SK-N-SH (cell line): ENCODE measurements around the gene TMEM138. TPM values are rescaled to one million over a fixed set of nuclear protein-coding genes. Genes with fewer than 3 reads are reported as not detected.

Experiments
- CTCF ChIA-PET: fragments of 300-600, 350-600 bp; formaldehyde crosslinking; extraction: SDS; loops from one replicate; lab custom pipeline; 2021; lab: Yijun Ruan, JAX
- POLR2A ChIA-PET: fragments of 350-600 bp; sonication (Branson Sonifier 250); formaldehyde crosslinking; extraction: SDS; loops from one replicate; lab custom pipeline; 2020; ENCODE audit warnings: antibody characterized with exemption, inconsistent platforms; lab: Yijun Ruan, JAX
- DNase-seq: peaks from one replicate; pipeline ENCODE4 v3.0.0; 2012
- H2AFZ ChIP-seq: fragments of 200-600 bp; sonication (generic); 2 replicates; pipeline ENCODE4 v1.8.1; 2016; ENCODE audit warnings: antibody characterized with exemption, mild to moderate bottlenecking, low read depth
- H3F3A ChIP-seq: fragments of 200-600 bp; sonication (generic); replicated peaks from 2 replicates; pipeline ENCODE3; 2016; ENCODE audit warnings: antibody characterized with exemption, mild to moderate bottlenecking; ENCODE audit not compliant: insufficient read depth
- H3K27ac ChIP-seq, 2 experiments: fragments of 200-500 bp in 1 of 2; fragments of 200-600 bp in 1 of 2; sonication (Bioruptor generic) in 1 of 2; sonication (generic), shearing (Covaris generic) in 1 of 2; 2 replicates each; pipeline versions ENCODE4 v1.5.1 to v1.6.1; 2014 to 2016; ENCODE audit warnings: low read depth in 2 of 2, inconsistent platforms in 1 of 2, low read length in 1 of 2, mild to moderate bottlenecking in 1 of 2, mixed read lengths in 1 of 2
- H3K27me3 ChIP-seq: fragments of 200-600 bp; sonication (generic), shearing (Covaris generic); 2 replicates; pipeline ENCODE4 v1.6.1; 2016; ENCODE audit warnings: mixed run types; ENCODE audit not compliant: insufficient read depth
- H3K36me3 ChIP-seq, 2 experiments: fragments of 200-500 bp in 1 of 2; fragments of 200-600 bp in 1 of 2; sonication (Bioruptor generic) in 1 of 2; sonication (generic) in 1 of 2; replicated peaks in 1 of 2; 2 replicates each; pipeline versions ENCODE3 to v1.5.1; 2014 to 2016; ENCODE audit warnings: low read length in 1 of 2, mild to moderate bottlenecking in 1 of 2; ENCODE audit not compliant: insufficient read depth in 2 of 2, control insufficient read depth in 1 of 2
- H3K4me1 ChIP-seq, 2 experiments: fragments of 200-500 bp in 1 of 2; fragments of 200-600 bp in 1 of 2; sonication (Bioruptor generic) in 1 of 2; sonication (generic), shearing (Covaris generic) in 1 of 2; 2 replicates each; pipeline versions ENCODE4 v1.5.1 to v1.6.1; 2014 to 2016; ENCODE audit warnings: low read depth in 1 of 2, low read length in 1 of 2, mixed run types in 1 of 2; ENCODE audit not compliant: insufficient read depth in 2 of 2, control insufficient read depth in 1 of 2
- H3K4me2 ChIP-seq: fragments of 200-600 bp; sonication (generic), shearing (Covaris generic); 2 replicates; pipeline ENCODE4 v1.6.1; 2017; ENCODE audit warnings: mixed run types
- H3K4me3 ChIP-seq, 2 experiments: fragments of 200-500 bp in 1 of 2; fragments of 200-600 bp in 1 of 2; sonication (Bioruptor generic) in 1 of 2; sonication (generic), shearing (Covaris generic) in 1 of 2; 2 replicates each; pipeline versions ENCODE4 v1.5.1 to v1.8.1; 2014 to 2016; ENCODE audit warnings: low read depth in 2 of 2, inconsistent platforms in 1 of 2, low read length in 1 of 2, mild to moderate bottlenecking in 1 of 2, mixed read lengths in 1 of 2, moderate library complexity in 1 of 2
- H3K79me2 ChIP-seq: fragments of 200-600 bp; sonication (generic); 2 replicates; pipeline ENCODE4 v1.8.1; 2017; ENCODE audit warnings: mild to moderate bottlenecking; ENCODE audit not compliant: insufficient read depth
- H3K9ac ChIP-seq: fragments of 200-600 bp; sonication (generic); 2 replicates; pipeline ENCODE4 v1.6.1; 2017; ENCODE audit warnings: mixed run types
- H3K9me2 ChIP-seq: fragments of 200-600 bp; sonication (generic); 2 replicates; pipeline ENCODE4 v1.6.1; 2017; ENCODE audit warnings: mixed run types
- H3K9me3 ChIP-seq: fragments of 200-600 bp; sonication (generic); 2 replicates; pipeline ENCODE4 v1.6.1; 2017; ENCODE audit warnings: mixed run types, mild to moderate bottlenecking, moderate library complexity
- H4K20me1 ChIP-seq: fragments of 200-600 bp; sonication (generic); 2 replicates; pipeline ENCODE4 v1.6.1; 2017; ENCODE audit warnings: mild to moderate bottlenecking, mixed run types; ENCODE audit not compliant: insufficient read depth
- CHD2 ChIP-seq: fragments of 150-350 bp; IDR thresholded peaks from 2 replicates; pipeline ENCODE4 v1.6.1; 2018; ENCODE audit warnings: low read length; ENCODE audit not compliant: partially characterized antibody
- EZH2phosphoT487 ChIP-seq: fragments of 200-600 bp; sonication (generic); IDR thresholded peaks from 2 replicates; pipeline ENCODE4 v1.6.1; 2017; ENCODE audit warnings: low read depth, mixed run types, mild to moderate bottlenecking, antibody characterized with exemption, moderate library complexity, borderline replicate concordance
- FOSL2 ChIP-seq: IDR thresholded peaks from 2 replicates; pipeline ENCODE4 v1.4.0; 2012; ENCODE audit warnings: low read depth, mild to moderate bottlenecking, moderate library complexity, borderline replicate concordance
- GATA2 ChIP-seq: sonication (generic); formaldehyde crosslinking; IDR thresholded peaks from 2 replicates; pipeline ENCODE4 v1.5.0; 2020; ENCODE audit warnings: mild to moderate bottlenecking, missing genetic modification reagents
- NFIC ChIP-seq: IDR thresholded peaks from 2 replicates; pipeline ENCODE4 v1.4.0; 2012; ENCODE audit warnings: borderline replicate concordance
- RAD21 ChIP-seq: IDR thresholded peaks from 2 replicates; pipeline ENCODE4 v1.6.1; 2012; ENCODE audit warnings: mild to moderate bottlenecking, low read length
- RCOR1 ChIP-seq: fragments of 150-350 bp; IDR thresholded peaks from 2 replicates; pipeline ENCODE4 v1.6.1; 2017; ENCODE audit warnings: antibody characterized with exemption, low read length
- TAF1 ChIP-seq: IDR thresholded peaks from 2 replicates; pipeline ENCODE4 v1.6.1; 2012; ENCODE audit warnings: low read depth, mild to moderate bottlenecking, low read length, moderate library complexity, borderline replicate concordance
- TCF12 ChIP-seq: IDR thresholded peaks from 2 replicates; pipeline ENCODE4 v1.4.0; 2012
- WGBS: methylation state at CpG from one replicate; pipeline ENCODE4 v1.1.6; 2017; ENCODE audit warnings: low lambda C conversion rate; 5-methylcytosine and 5-hydroxymethylcytosine counted together
- polyA plus RNA-seq, 3 experiments: library from polyadenylated mRNA; depleted of rRNA; stranded (reverse); fragments of >200 nt; gene quantifications; 2 replicates each; pipeline ENCODE4 v1.2.3, GENCODE V29; 2012
- TF ChIP-seq, protein P1 (sequence below): IDR thresholded peaks from 2 replicates; pipeline ENCODE4 v1.4.0; 2012; ENCODE audit warnings: low read depth, borderline replicate concordance
- TF ChIP-seq, protein P2 (sequence below): IDR thresholded peaks from 2 replicates; pipeline ENCODE4 v1.6.1; 2012; ENCODE audit warnings: mild to moderate bottlenecking, low read depth, low read length, moderate library complexity
- TF ChIP-seq, protein P3 (sequence below): IDR thresholded peaks from 2 replicates; pipeline ENCODE4 v1.4.0; 2012; ENCODE audit warnings: low read depth
- TF ChIP-seq, protein P4 (sequence below): fragments of 150-350 bp; IDR thresholded peaks from 2 replicates; pipeline ENCODE4 v1.6.1; 2016; ENCODE audit warnings: mild to moderate bottlenecking, low read depth, low read length
- TF ChIP-seq, protein P5 (sequence below): fragments of 200-600 bp; sonication (generic); IDR thresholded peaks from 2 replicates; pipeline ENCODE4 v1.6.1; 2017; ENCODE audit warnings: antibody characterized with exemption, mild to moderate bottlenecking, moderate library complexity
- TF ChIP-seq, protein P6 (sequence below): IDR thresholded peaks from 2 replicates; pipeline ENCODE4; 2012

The TMEM138 gene
- polyA plus RNA-seq, 1 of the 3 experiments (the other 2 are of a cell fraction), result 82.2 TPM

DNA sequence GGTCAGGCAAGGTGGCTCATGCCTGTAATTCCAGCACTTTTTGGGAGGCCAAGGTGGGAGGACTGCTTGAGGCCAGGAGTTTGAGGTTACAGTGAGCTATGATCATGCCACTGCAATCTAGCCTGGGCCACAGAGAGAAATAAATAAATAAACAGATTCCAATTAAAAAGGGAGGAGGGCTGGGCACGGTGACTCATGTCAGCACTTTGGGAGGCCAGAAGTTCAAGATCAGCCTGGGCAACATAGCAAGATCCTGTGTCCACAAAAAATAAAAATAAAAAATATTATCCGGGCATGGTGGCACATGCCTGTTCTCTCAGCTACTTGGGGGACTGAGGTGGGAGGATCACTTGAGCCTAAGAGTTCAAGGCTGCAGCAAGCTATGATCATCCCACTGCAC lies 8.0 kb upstream of the TMEM138 start (continued):
- TF ChIP-seq, protein P1, sequence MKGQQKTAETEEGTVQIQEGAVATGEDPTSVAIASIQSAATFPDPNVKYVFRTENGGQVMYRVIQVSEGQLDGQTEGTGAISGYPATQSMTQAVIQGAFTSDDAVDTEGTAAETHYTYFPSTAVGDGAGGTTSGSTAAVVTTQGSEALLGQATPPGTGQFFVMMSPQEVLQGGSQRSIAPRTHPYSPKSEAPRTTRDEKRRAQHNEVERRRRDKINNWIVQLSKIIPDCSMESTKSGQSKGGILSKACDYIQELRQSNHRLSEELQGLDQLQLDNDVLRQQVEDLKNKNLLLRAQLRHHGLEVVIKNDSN, result no peak
- TF ChIP-seq, protein P2, sequence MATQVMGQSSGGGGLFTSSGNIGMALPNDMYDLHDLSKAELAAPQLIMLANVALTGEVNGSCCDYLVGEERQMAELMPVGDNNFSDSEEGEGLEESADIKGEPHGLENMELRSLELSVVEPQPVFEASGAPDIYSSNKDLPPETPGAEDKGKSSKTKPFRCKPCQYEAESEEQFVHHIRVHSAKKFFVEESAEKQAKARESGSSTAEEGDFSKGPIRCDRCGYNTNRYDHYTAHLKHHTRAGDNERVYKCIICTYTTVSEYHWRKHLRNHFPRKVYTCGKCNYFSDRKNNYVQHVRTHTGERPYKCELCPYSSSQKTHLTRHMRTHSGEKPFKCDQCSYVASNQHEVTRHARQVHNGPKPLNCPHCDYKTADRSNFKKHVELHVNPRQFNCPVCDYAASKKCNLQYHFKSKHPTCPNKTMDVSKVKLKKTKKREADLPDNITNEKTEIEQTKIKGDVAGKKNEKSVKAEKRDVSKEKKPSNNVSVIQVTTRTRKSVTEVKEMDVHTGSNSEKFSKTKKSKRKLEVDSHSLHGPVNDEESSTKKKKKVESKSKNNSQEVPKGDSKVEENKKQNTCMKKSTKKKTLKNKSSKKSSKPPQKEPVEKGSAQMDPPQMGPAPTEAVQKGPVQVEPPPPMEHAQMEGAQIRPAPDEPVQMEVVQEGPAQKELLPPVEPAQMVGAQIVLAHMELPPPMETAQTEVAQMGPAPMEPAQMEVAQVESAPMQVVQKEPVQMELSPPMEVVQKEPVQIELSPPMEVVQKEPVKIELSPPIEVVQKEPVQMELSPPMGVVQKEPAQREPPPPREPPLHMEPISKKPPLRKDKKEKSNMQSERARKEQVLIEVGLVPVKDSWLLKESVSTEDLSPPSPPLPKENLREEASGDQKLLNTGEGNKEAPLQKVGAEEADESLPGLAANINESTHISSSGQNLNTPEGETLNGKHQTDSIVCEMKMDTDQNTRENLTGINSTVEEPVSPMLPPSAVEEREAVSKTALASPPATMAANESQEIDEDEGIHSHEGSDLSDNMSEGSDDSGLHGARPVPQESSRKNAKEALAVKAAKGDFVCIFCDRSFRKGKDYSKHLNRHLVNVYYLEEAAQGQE, result no peak
- TF ChIP-seq TCF12 (no peak), EZH2phosphoT487 (no peak), CHD2 (no peak), RAD21 (no peak)
- TF ChIP-seq, all 33 proteins: peak for 0

DNA sequence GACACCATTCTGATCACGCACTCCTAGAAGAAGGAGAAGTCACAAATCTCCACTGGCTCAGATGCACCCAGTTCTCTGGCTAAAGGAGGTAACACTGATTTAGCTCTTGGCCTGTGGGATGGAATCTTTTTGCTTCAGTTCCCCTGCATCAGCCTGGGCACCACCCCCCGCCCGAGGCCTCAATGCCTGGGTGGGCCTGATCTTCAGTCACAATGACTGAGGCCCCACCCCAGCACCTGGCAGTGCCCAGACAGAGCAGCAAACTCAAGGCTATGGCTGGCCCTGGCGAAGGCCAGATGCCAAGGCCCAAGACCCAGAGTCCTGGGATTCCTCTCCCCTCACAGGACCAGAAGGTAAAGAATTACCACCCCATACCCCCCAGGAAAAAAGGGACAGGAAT lies 5.5 kb upstream of the TMEM138 start:
- no peaks in the 10 kb centered on the region for H4K20me1 ChIP-seq
- peaks cover 0 to 14% of the 10 kb centered on the region in 2 experiments; a peak in 1 of 4 replicates for H3K4me1 ChIP-seq
- peaks cover 4% of the 10 kb centered on the region for H3F3A ChIP-seq
- CTCF ChIA-PET, result interaction anchor here (0.9 to 5.8 kb wide), 3 partner anchors 11 to 29 kb away, joined by 3 to 29 read pairs (median 4); no protein-coding TSS in a partner anchor
- WGBS, result 100% methylated on average over 4 of the region's 4 CpGs
- H3K4me3 ChIP-seq, result no peak overlapping the region
- no peak for TF ChIP-seq NFIC
- TF ChIP-seq RCOR1, result no peak
- TF ChIP-seq, protein P3, sequence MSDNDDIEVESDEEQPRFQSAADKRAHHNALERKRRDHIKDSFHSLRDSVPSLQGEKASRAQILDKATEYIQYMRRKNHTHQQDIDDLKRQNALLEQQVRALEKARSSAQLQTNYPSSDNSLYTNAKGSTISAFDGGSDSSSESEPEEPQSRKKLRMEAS, result no peak
- TF ChIP-seq FOSL2, result no peak
- TF ChIP-seq, protein P4, sequence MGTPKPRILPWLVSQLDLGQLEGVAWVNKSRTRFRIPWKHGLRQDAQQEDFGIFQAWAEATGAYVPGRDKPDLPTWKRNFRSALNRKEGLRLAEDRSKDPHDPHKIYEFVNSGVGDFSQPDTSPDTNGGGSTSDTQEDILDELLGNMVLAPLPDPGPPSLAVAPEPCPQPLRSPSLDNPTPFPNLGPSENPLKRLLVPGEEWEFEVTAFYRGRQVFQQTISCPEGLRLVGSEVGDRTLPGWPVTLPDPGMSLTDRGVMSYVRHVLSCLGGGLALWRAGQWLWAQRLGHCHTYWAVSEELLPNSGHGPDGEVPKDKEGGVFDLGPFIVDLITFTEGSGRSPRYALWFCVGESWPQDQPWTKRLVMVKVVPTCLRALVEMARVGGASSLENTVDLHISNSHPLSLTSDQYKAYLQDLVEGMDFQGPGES, result no peak
- TF ChIP-seq EZH2phosphoT487, result no peak
- TF ChIP-seq TAF1, result no peak
- TF ChIP-seq, protein P5, sequence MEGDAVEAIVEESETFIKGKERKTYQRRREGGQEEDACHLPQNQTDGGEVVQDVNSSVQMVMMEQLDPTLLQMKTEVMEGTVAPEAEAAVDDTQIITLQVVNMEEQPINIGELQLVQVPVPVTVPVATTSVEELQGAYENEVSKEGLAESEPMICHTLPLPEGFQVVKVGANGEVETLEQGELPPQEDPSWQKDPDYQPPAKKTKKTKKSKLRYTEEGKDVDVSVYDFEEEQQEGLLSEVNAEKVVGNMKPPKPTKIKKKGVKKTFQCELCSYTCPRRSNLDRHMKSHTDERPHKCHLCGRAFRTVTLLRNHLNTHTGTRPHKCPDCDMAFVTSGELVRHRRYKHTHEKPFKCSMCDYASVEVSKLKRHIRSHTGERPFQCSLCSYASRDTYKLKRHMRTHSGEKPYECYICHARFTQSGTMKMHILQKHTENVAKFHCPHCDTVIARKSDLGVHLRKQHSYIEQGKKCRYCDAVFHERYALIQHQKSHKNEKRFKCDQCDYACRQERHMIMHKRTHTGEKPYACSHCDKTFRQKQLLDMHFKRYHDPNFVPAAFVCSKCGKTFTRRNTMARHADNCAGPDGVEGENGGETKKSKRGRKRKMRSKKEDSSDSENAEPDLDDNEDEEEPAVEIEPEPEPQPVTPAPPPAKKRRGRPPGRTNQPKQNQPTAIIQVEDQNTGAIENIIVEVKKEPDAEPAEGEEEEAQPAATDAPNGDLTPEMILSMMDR, result no peak
- TF ChIP-seq, protein P6, sequence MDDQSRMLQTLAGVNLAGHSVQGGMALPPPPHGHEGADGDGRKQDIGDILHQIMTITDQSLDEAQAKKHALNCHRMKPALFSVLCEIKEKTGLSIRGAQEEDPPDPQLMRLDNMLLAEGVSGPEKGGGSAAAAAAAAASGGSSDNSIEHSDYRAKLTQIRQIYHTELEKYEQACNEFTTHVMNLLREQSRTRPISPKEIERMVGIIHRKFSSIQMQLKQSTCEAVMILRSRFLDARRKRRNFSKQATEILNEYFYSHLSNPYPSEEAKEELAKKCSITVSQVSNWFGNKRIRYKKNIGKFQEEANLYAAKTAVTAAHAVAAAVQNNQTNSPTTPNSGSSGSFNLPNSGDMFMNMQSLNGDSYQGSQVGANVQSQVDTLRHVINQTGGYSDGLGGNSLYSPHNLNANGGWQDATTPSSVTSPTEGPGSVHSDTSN, result no peak
- TF ChIP-seq RAD21, result no peak
- TF ChIP-seq GATA2 (CRISPR knock-in tag), result no peak
- no peaks in the 10 kb centered on the region for H3K9me3 ChIP-seq
- H3K79me2 ChIP-seq, result peaks cover 23% of the 10 kb centered on the region; the same call in 1 of the 2 replicates
- no peak overlapping the region for H3K4me2 ChIP-seq
- H3K27ac ChIP-seq, result no peak overlapping the region
- POLR2A ChIA-PET, result no interaction called here
- H3K36me3 ChIP-seq, result peaks cover 5 to 13% of the 10 kb centered on the region in 2 experiments
- H3K27me3 ChIP-seq, result no peaks in the 10 kb centered on the region
- no peak overlapping the region for H3K9ac ChIP-seq
- no peak for DNase-seq
- H2AFZ ChIP-seq, result no peak overlapping the region
- no peaks in the 10 kb centered on the region for H3K9me2 ChIP-seq
